GM21723 (cell line): Measurements from ENCODE around the gene TTC28.
A peak's percentile ranks its signal among the peaks of the same experiment; 100 is the strongest.
"Not testable (repeated sequence)": the region's sequence is repeated elsewhere in the genome, so short reads cannot be mapped to it uniquely, and the experiment has no call there.

Source experiments
- ATAC-seq: cut with Tn5 transposase; IDR thresholded peaks from one replicate; pipeline ENCODE4 v1.9.1; 2021; ENCODE audit warnings: mild to moderate bottlenecking, moderate library complexity; ENCODE audit not compliant: unreplicated experiment

TTC28 gene

GRCh38 chr22:28678170-28678569 is 1.5 kb downstream of the TTC28 start:
- ATAC-seq, result not testable (repeated sequence)

- ATAC-seq, result peak; percentile 51
Observed at GRCh38 chr22:28674121-28674563, 5.5 kb downstream of the TTC28 start.

GRCh38 chr22:28670756-28671155 is 8.9 kb downstream of the TTC28 start:
- no peak for ATAC-seq

GRCh38 chr22:28670161-28670560 is 9.5 kb downstream of the TTC28 start:
- no peak for ATAC-seq

- no peak for ATAC-seq
Observed at GRCh38 chr22:28669387-28669786, 10.3 kb downstream of the TTC28 start.

- ATAC-seq, result not testable (repeated sequence)
Observed at GRCh38 chr22:28663569-28663942, 16.1 kb downstream of the TTC28 start.

GRCh38 chr22:28658448-28658847 is 21.2 kb downstream of the TTC28 start:
- ATAC-seq, result no peak

GRCh38 chr22:28656181-28656580 is 23.5 kb downstream of the TTC28 start:
- ATAC-seq, result no peak

- no peak for ATAC-seq
Observed at GRCh38 chr22:28650463-28650862, 29.2 kb downstream of the TTC28 start.

GRCh38 chr22:28648792-28649191 is 30.8 kb downstream of the TTC28 start:
- ATAC-seq, result no peak

- no peak for ATAC-seq
Observed at GRCh38 chr22:28647216-28647615, 32.4 kb downstream of the TTC28 start.

- ATAC-seq, result no peak
Observed at GRCh38 chr22:28639321-28639720, 40.3 kb downstream of the TTC28 start.

GRCh38 chr22:28637225-28637624 is 42.4 kb downstream of the TTC28 start:
- ATAC-seq, result no peak

- no peak for ATAC-seq
Observed at GRCh38 chr22:28630177-28630574, 49.5 kb downstream of the TTC28 start.

- no peak for ATAC-seq
Observed at GRCh38 chr22:28629420-28630176, 50.0 kb downstream of the TTC28 start.

GRCh38 chr22:28628766-28629165 is 50.9 kb downstream of the TTC28 start:
- no peak for ATAC-seq

GRCh38 chr22:28627791-28628190 is 51.8 kb downstream of the TTC28 start:
- no peak for ATAC-seq

GRCh38 chr22:28620244-28620922 is 59.3 kb downstream of the TTC28 start:
- no peak for ATAC-seq

GRCh38 chr22:28619236-28619635 is 60.4 kb downstream of the TTC28 start:
- no peak for ATAC-seq

- ATAC-seq, result not testable (repeated sequence)
Observed at GRCh38 chr22:28615423-28615822, 64.2 kb downstream of the TTC28 start.

- ATAC-seq, result no peak
Observed at GRCh38 chr22:28609921-28610320, 69.7 kb downstream of the TTC28 start.

- no peak for ATAC-seq
Observed at GRCh38 chr22:28608546-28608945, 71.1 kb downstream of the TTC28 start.
